ENCODE measurements around the gene RPS24. TPM values are rescaled to one million over a fixed set of nuclear protein-coding genes. Genes with fewer than 3 reads are reported as not detected.

Gene RPS24
- total RNA-seq, 1 experiment from 2014 or later = 1,870 TPM

- peak; percentile 75 for DNase-seq (ENCODE audit: low read depth)
These were observed 7.8 kb upstream of the RPS24 start for GRCh38 chr10:78025685-78026364.

GRCh38 chr10:78028438-78029268, 5.0 kb upstream of the RPS24 start:
- DNase-seq (ENCODE audit: low read depth) = no peak

- peak; percentile 99 for DNase-seq (ENCODE audit: low read depth)
These were observed 4.1 kb upstream of the RPS24 start, which contains the start of gene POLR3A for GRCh38 chr10:78029269-78030226. POLR3A (minus strand) TSS chr10:78029515; CDS start chr10:78029407, 108 bp downstream.

- no peak for DNase-seq (ENCODE audit: low read depth)
These were observed 351 bp upstream of the RPS24 start for GRCh38 chr10:78033387-78033636.

- no peak for DNase-seq (ENCODE audit: low read depth)
These were observed 1.4 kb downstream of the RPS24 start for GRCh38 chr10:78035025-78035424.

- no peak for DNase-seq (ENCODE audit: low read depth)
These were observed 1.8 kb downstream of the RPS24 start for GRCh38 chr10:78035437-78035836.

- DNase-seq (ENCODE audit: low read depth) = no peak
These were observed 2.4 kb downstream of the RPS24 start for GRCh38 chr10:78035933-78036583.

- DNase-seq (ENCODE audit: low read depth) = peak; percentile 16
These were observed 4.4 kb downstream of the RPS24 start for GRCh38 chr10:78038105-78038504.

- DNase-seq (ENCODE audit: low read depth) = no peak
These were observed 5.3 kb downstream of the RPS24 start for GRCh38 chr10:78038791-78039547.

- no peak for DNase-seq (ENCODE audit: low read depth)
These were observed 6.1 kb downstream of the RPS24 start for GRCh38 chr10:78039743-78040142.

- DNase-seq (ENCODE audit: low read depth) = no peak
These were observed 7.8 kb downstream of the RPS24 start for GRCh38 chr10:78041170-78042057.

- no peak for DNase-seq (ENCODE audit: low read depth)
These were observed 8.5 kb downstream of the RPS24 start for GRCh38 chr10:78042058-78042751.

GRCh38 chr10:78042752-78043104, 9.1 kb downstream of the RPS24 start:
- no peak for DNase-seq (ENCODE audit: low read depth)

- DNase-seq (ENCODE audit: low read depth) = no peak
These were observed 10.5 kb downstream of the RPS24 start for GRCh38 chr10:78044179-78044578.

GRCh38 chr10:78044699-78045098, 11.0 kb downstream of the RPS24 start:
- no peak for DNase-seq (ENCODE audit: low read depth)

- DNase-seq (ENCODE audit: low read depth) = no peak
These were observed 11.6 kb downstream of the RPS24 start for GRCh38 chr10:78045237-78045636.

- no peak for DNase-seq (ENCODE audit: low read depth)
These were observed 12.2 kb downstream of the RPS24 start for GRCh38 chr10:78045856-78046255.

GRCh38 chr10:78046711-78047269, 13.1 kb downstream of the RPS24 start:
- no peak for DNase-seq (ENCODE audit: low read depth)

Measured in LHCN-M2 (cell line).